Liver (tissue), 9 donors: ENCODE results near the gene DEFB113. TPM values are rescaled to one million over a fixed set of nuclear protein-coding genes. Genes with fewer than 3 reads are reported as not detected.

ENCODE experiments used
- DNase-seq: peaks from one replicate; pipeline ENCODE4 v3.0.0-alpha.2; 2017; ENCODE audit warnings: low spot score
- H3K27ac ChIP-seq, 2 donors: one replicate each; pipeline ENCODE4 v1.7.0; 2013; ENCODE audit warnings: inconsistent platforms in 2 of 2, low read length in 2 of 2, control low read depth in 1 of 2, low read depth in 1 of 2, mild to moderate bottlenecking in 1 of 2
- H3K27me3 ChIP-seq, 4 donors: one replicate each; pipeline versions ENCODE4 v1.6.1 to v1.7.0; 2013; ENCODE audit warnings: low read length in 3 of 4, inconsistent platforms in 1 of 4, mild to moderate bottlenecking in 1 of 4, moderate library complexity in 1 of 4; ENCODE audit not compliant: control insufficient read depth in 4 of 4, insufficient read depth in 4 of 4
- H3K36me3 ChIP-seq, 4 donors: one replicate each; pipeline versions ENCODE4 v1.6.1 to v1.7.0; 2013; ENCODE audit warnings: low read length in 3 of 4, mild to moderate bottlenecking in 3 of 4, low read depth in 1 of 4, moderate library complexity in 1 of 4; ENCODE audit not compliant: control insufficient read depth in 4 of 4, insufficient read depth in 3 of 4
- H3K4me1 ChIP-seq, 4 donors: one replicate each; pipeline versions ENCODE4 v1.6.1 to v1.7.0; 2013; ENCODE audit warnings: low read length in 3 of 4, mild to moderate bottlenecking in 3 of 4, moderate library complexity in 1 of 4; ENCODE audit not compliant: control insufficient read depth in 4 of 4, insufficient read depth in 4 of 4
- H3K4me3 ChIP-seq, 3 donors: one replicate each; pipeline versions ENCODE4 v1.6.1 to v1.7.0; 2013; ENCODE audit warnings: low read length in 3 of 3, control low read depth in 1 of 3, low read depth in 1 of 3, mild to moderate bottlenecking in 1 of 3
- H3K9ac ChIP-seq, 2 donors: one replicate each; pipeline ENCODE4 v1.7.0; 2013; ENCODE audit warnings: low read length in 2 of 2, mild to moderate bottlenecking in 2 of 2, moderate library complexity in 2 of 2, control low read depth in 1 of 2, low read depth in 1 of 2
- H3K9me3 ChIP-seq, 4 donors: one replicate each; pipeline versions ENCODE4 v1.6.1 to v1.7.0; 2013; ENCODE audit warnings: low read length in 3 of 4; ENCODE audit not compliant: control insufficient read depth in 4 of 4
- ATF3 ChIP-seq: IDR thresholded peaks from 2 replicates; pipeline ENCODE4 v1.6.1; 2016; ENCODE audit warnings: antibody characterized with exemption
- FOXA2 ChIP-seq: IDR thresholded peaks from 2 replicates; pipeline ENCODE4 v1.6.1; 2016; ENCODE audit warnings: antibody characterized with exemption
- GABPA ChIP-seq, 2 donors: IDR thresholded peaks in 1 of 2; conservative IDR thresholded peaks in 1 of 2; 2 replicates each; pipeline ENCODE4 v1.6.1; 2016; ENCODE audit warnings: antibody characterized with exemption in 2 of 2, mild to moderate bottlenecking in 1 of 2, moderate library complexity in 1 of 2
- HNF4A ChIP-seq, 2 donors: conservative IDR thresholded peaks; 2 replicates each; pipeline ENCODE4 v1.6.1; 2016; ENCODE audit warnings: antibody characterized with exemption in 2 of 2, mild to moderate bottlenecking in 2 of 2
- JUND ChIP-seq, 2 donors: IDR thresholded peaks; 2 replicates each; pipeline ENCODE4 v1.6.1; 2016; ENCODE audit warnings: antibody characterized with exemption in 2 of 2
- NR2F2 ChIP-seq: IDR thresholded peaks from 2 replicates; pipeline ENCODE4 v1.6.1; 2016; ENCODE audit warnings: antibody characterized with exemption
- RAD21 ChIP-seq, 2 donors: IDR thresholded peaks; 2 replicates each; pipeline ENCODE4 v1.6.1; 2016; ENCODE audit warnings: antibody characterized with exemption in 2 of 2, mild to moderate bottlenecking in 2 of 2
- REST ChIP-seq: IDR thresholded peaks from 2 replicates; pipeline ENCODE4 v1.6.1; 2016; ENCODE audit warnings: antibody characterized with exemption, mild to moderate bottlenecking
- RXRA ChIP-seq, 2 donors: IDR thresholded peaks; 2 replicates each; pipeline ENCODE4 v1.6.1; 2017 to 2018; ENCODE audit warnings: antibody characterized with exemption in 2 of 2, mild to moderate bottlenecking in 1 of 2
- SP1 ChIP-seq: IDR thresholded peaks from 2 replicates; pipeline ENCODE4 v1.6.1; 2018; ENCODE audit warnings: antibody characterized with exemption, mild to moderate bottlenecking
- TAF1 ChIP-seq: conservative IDR thresholded peaks from 2 replicates; pipeline ENCODE4 v1.6.1; 2016; ENCODE audit warnings: antibody characterized with exemption, mild to moderate bottlenecking
- YY1 ChIP-seq: IDR thresholded peaks from 2 replicates; pipeline ENCODE4 v1.6.1; 2016; ENCODE audit warnings: antibody characterized with exemption, mild to moderate bottlenecking
- ZBTB33 ChIP-seq: IDR thresholded peaks from 2 replicates; pipeline ENCODE4 v1.6.1; 2016; ENCODE audit warnings: antibody characterized with exemption
- WGBS: extraction: QIAGEN DNeasy Blood & Tissue Kit; methylation state at CpG from one replicate; pipeline ENCODE4 v1.1.7; 2013; 5-methylcytosine and 5-hydroxymethylcytosine counted together
- polyA plus RNA-seq, 2 donors: library from polyadenylated mRNA; stranded (reverse) in 1 of 2; unstranded in 1 of 2; fragments of 200-250 nt in 1 of 2; fragments of >200 nt in 1 of 2; fragmentation: Nextera tagmentation in 1 of 2; extraction: Ambion mirVana in 1 of 2; gene quantifications; one replicate each; pipeline versions ENCODE4 v1.2.1 to v1.2.3, GENCODE V29; 2013 to 2015
- total RNA-seq, 2 donors: library from RNA; depleted of rRNA; stranded (reverse); fragments of >200 nt; gene quantifications; one replicate each; pipeline ENCODE4 v1.2.3, GENCODE V29; 2014
- donor health status: healthy.
- donor health status: healthy.
- donor health status: healthy.
- donor health status: healthy.
- donor health status: healthy.

DEFB113 gene
- total and polyA plus RNA-seq, 4 donors = not detected

- Histone ChIP-seq H3K27me3 (no peaks in the 10 kb centered on the region), H3K4me3 (no peak overlapping the region), H3K9ac (no peak overlapping the region), H3K27ac (no peak overlapping the region), H3K9me3 (no peaks in the 10 kb centered on the region), H3K36me3 (no peaks in the 10 kb centered on the region), H3K4me1 (no peaks in the 10 kb centered on the region)
- no peak for DNase-seq
- TF ChIP-seq RXRA (IDR thresholded peaks at IDR 0.05) = no peak
- no peak for TF ChIP-seq SP1
- no peak for TF ChIP-seq ATF3
- TF ChIP-seq REST = no peak
- no peak for TF ChIP-seq HNF4A (conservative IDR thresholded peaks at IDR 0.05)
- no peak for TF ChIP-seq YY1
- no peak for TF ChIP-seq FOXA2
- TF ChIP-seq ZBTB33 = no peak
- TF ChIP-seq NR2F2 = no peak
- no peak for TF ChIP-seq RAD21 (IDR thresholded peaks at IDR 0.05)
- no peak for TF ChIP-seq GABPA (IDR thresholded peaks at IDR 0.05 in 1 of 2, conservative IDR thresholded peaks at IDR 0.05 in 1 of 2)
- 84% methylated on average over 3 of the region's 3 CpGs for WGBS
Measured at GRCh38 chr6:50007819-50008218, 38.4 kb upstream of the DEFB113 start.

GRCh38 chr6:50003139-50003538 is 33.7 kb upstream of the DEFB113 start:
- H3K27me3 ChIP-seq = no peaks in the 10 kb centered on the region
- WGBS = 69% methylated on average over 3 of the region's 3 CpGs
- DNase-seq = no peak

More at GRCh38 chr6:50003139-50003538, 33.7 kb upstream of the DEFB113 start:
- Histone ChIP-seq H3K9me3 (no peaks in the 10 kb centered on the region), H3K4me1 (no peaks in the 10 kb centered on the region), H3K4me3 (no peak overlapping the region), H3K36me3 (no peaks in the 10 kb centered on the region), H3K9ac (no peak overlapping the region), H3K27ac (no peak overlapping the region)
- TF ChIP-seq TAF1 (no peak), FOXA2 (no peak), REST (no peak), JUND (IDR thresholded peaks at IDR 0.05) (no peak), YY1 (no peak), GABPA (IDR thresholded peaks at IDR 0.05 in 1 of 2, conservative IDR thresholded peaks at IDR 0.05 in 1 of 2) (no peak), ATF3 (no peak)
